HG03571 (cell line): Measurements from ENCODE around the gene CLEC18B.
"Not testable (repeated sequence)": the region's sequence is repeated elsewhere in the genome, so short reads cannot be mapped to it uniquely, and the experiment has no call there.

Experiments used
- ATAC-seq: cut with Tn5 transposase; IDR thresholded peaks from one replicate; pipeline ENCODE4 v1.9.1; 2021; ENCODE audit not compliant: unreplicated experiment

The CLEC18B gene

DNA sequence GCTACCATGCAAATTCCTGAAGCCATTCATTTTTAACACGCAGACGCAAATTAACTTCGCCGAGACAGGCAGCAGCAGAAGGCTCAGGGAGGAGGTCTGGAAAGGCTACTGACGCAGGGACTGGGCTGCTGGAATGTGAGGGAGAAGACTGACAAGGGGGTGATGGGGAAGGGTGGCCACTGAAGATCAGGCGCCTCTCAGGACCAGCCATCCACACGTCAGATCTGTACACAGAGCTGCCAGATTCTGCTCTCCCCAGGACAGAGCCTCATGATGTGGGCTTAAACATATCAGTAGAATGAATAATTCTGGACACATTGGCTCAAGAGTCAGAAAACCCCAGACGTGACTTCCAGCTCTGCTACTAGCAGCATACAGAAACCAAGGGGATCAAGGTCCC is 25.6 kb upstream of the CLEC18B start:
- ATAC-seq, result no peak

DNA sequence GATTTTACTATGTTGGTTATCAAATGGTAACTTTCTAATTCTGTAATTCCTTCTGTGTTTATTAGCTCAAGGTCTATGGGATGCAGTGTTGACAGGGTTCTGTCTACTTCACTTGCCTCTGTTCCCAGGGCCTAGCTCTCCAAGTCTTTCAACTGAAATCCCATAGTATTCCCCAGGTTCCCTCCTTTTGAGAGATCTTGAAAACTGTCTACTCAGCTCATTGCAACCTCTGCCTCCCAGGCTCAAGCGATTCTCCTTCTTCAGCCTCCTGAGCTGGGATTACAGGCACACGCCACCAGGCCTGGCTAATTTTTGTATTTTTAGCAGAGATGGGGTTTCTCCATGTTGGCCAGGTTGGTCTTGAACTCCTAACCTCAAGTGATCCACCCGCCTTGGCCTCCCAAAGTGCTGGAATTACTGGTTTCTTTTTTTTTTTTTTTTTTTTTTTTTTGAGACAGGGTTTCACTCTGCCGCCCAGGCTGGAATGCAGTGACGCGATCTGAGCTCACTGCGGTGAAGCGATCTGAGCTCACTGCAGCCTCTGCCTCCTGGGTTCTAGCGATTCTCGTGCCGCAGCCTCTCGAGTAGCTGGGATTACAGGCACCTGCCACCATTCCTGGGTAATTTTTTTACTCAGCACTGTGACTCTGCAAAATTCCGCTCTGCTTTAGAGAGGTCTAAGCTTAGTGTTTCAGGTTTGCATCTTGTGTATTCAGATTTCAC is 22.5 kb upstream of the CLEC18B start:
- ATAC-seq, result not testable (repeated sequence)

DNA sequence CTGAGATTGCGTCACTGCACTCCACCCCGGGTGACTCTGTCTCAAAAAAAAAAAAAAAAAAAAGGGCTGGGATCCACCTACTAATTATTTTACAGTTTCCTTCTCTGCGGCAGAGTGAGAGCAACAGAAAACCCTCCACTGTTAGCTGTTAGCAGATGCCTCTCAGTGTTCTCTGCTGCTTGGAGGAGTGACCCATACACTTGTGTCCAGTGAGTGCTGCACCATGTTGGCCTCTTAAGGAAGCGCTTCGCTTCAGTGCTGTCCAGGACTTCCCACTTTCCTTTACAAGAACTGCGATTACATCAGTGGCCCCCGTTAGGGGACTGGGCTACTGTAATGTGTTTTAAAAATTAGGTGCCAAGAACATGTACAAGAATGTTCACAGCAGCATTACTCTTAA is 18.4 kb upstream of the CLEC18B start:
- no peak for ATAC-seq

DNA sequence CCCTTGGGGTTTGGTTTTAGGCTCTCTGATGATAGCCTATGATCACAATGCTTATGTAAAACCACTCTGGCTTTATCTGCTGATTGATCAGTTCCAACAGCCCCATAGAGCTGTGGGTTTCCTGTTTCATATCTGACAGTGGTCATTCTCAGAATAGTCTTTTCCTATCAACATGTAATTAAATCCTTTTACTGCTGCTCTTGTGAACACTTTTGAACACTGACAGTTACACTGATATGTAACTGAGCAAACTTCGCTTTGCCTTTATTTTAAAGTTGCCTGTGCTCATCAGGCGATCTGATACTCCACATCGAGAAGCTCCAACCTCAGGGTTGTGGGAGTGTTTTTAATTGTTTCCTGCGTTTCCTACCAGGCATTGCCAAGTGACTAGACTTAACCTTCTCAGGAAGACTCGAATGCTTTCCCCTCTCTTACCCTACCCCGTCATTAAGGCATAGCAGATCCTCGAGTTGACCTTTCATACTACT is 17.3 kb upstream of the CLEC18B start:
- ATAC-seq, result no peak

DNA sequence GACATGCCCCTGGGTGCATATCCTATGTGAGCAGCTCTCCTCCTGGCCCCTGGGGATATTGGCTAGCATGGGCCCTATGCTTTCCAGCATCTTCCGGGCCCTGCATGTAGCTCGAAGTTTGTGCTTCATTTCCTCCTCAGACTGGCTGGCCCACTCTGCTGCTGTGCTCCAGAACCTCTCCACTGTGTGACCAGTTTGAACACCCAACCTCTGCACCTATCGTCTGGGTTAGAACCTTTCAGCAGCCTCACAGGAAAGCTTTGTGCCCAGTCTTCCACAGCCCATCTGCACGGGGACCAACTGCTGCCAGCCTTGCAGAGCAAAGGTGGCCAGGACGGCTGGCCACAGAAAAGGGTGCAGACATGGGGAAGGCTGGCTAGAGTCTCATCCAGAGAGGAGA is 10.2 kb upstream of the CLEC18B start:
- ATAC-seq, result no peak

DNA sequence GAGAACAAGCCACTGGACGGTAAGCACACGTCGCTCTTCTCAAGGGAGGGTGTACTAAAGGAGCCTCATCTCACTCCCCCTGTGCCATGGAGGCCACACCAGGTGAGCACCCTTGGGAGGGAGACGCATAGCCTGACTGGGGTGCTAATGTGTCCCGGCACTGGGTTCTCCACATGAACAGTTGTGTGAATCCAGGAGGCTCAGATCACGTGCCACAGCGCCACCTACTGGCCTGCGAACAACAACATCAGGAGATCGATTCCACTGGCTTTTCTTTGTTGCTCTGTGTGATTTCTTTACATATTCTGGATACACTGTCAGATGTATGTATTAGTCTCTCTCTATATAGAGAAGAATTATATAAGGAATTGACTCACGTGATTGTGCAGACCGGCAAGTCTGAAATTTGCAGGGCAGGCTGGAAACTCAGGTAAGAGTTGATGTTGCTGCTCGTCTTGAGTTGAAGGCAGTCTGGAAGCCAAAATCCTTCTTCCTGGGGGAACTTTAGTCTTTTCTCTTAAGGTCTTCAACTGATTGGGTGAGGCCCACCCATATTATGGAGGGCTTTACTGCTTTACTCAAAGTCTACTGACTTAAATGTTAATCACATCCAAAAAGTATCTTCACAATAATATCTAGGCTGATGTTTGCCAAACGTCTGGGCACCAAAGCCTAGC is 8.9 kb upstream of the CLEC18B start:
- not testable (repeated sequence) for ATAC-seq

DNA sequence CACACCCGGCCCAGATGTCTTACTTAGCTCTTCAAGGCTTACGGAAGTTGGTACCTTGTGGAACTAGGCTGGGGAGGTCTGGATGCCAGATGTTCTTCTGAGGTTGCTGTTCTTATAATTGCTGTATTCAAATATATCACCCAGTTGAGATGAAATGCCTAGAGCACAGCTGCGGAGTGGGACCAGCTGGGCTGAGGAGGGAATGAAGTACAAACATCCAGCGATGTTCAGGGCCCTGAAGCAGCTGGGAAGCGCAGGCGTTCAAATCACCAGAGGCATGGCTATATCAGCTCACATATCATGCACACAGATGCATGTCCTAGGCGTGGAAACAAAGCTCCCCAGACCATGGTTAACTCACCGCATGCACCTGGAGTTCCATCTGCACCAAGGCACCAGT is 7.2 kb upstream of the CLEC18B start:
- ATAC-seq, result not testable (repeated sequence)

DNA sequence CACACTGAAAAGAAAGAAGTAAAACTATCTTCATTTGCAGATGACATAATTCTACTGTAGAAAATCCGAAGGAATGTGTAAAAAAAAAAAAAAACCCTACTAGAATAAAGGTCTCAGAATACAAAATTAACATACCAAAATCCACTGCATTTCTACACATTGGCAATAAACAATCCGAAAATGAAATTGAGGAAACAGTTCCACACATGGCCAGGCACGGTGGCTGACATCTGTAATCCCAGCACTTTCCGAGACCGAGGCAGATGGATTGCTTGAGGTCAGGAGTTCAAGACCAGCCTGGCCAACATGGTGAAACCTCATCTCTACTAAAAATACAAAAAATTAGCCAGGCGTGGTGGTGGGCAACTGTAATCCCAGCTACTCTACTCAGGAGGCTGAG is 4.5 kb upstream of the CLEC18B start:
- not testable (repeated sequence) for ATAC-seq

DNA sequence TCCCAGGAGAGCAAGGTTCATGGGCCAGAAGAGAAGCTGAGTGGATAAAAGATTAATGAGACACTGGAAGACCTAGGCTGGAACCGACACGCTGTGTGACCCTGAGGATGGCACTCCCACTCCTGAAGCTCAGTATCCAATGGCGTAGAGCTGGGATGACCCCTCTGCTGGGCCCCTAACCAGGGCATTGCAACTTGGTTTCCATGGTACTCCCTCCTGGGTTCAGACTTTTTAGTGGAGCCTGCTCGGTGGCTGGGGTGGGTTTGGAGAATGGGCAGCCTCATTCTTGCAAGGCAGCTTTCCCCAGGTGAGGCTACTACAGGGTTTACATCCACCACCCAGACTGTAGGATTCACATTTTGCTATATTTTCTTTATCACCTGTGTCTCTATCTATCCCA is 2.4 kb upstream of the CLEC18B start:
- not testable (repeated sequence) for ATAC-seq

DNA sequence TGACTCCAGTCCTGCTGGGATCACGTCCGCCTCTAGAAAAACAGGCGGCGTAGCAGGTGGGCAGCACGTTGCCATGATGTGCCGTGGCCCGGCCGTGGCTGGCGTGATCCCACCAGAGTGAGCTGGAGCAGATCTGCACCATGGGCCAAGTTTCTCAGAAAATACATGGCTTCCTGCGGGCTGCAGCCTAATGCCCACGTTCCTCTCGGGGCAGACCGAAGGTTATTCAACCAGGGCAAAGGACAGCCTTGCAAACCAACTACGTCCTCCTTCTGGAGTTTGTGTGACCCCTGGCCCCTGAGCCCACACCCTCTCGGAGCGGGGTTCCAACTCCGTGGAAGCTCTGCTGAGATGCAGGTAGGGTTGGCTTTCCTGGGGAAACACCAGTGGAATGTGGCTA is 808 bp upstream of the CLEC18B start:
- ATAC-seq, result not testable (repeated sequence)

DNA sequence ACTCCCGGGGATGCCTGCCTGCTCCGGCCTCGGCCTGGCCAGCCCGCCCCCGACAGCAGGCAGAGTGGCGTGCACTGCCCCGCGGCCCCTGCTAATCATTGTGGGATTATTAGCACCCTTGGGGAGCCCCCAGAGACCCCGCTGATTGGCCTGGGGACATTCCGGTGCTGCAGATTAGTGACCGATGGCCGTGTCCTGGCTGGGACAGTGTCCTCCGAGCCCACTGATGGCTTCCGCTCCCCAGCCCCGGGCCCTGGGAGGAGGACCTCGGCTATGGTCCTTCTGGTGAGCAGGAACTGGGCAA is 156 bp upstream of the CLEC18B start:
- ATAC-seq, result not testable (repeated sequence)

DNA sequence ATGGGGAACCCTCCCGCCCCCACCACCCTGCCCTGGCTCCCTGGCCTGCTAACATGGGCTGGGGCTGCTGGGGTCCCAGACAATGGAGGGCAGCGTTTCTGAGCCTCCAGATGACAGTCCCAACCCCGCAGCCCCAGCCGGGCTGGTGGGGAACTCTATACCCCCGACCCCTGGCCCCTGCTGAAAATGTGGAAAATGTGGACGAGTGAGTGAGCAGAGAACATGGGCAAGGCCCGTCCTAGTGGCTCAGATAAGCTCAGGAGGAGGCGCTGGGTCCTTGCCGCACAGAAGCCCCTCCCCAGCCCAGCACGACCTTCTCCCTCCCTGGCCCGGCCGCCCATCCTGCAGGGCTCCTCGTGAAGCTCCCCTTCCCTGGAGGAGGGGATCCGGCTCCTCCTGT is 1.5 kb downstream of the CLEC18B start:
- ATAC-seq, result not testable (repeated sequence)

DNA sequence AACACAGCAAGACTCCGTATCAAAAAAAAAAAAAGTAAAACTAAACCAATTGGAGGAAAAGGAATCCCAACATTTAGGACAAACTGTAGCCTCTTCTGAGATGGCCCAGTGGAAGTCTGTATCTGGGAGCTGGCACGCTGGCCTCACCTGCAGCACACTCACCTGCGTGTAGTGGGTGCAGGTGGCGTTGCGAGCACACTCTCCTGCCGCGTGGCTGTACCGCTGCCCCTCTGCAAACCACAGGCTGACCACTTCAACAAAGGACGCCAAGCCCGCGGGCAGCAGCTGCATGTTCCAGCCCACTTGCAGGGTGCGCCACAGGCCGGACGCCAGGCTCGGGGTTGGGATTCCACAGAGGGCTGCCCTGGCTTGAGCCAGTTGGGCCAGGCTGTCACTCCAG is 3.4 kb downstream of the CLEC18B start:
- not testable (repeated sequence) for ATAC-seq

DNA sequence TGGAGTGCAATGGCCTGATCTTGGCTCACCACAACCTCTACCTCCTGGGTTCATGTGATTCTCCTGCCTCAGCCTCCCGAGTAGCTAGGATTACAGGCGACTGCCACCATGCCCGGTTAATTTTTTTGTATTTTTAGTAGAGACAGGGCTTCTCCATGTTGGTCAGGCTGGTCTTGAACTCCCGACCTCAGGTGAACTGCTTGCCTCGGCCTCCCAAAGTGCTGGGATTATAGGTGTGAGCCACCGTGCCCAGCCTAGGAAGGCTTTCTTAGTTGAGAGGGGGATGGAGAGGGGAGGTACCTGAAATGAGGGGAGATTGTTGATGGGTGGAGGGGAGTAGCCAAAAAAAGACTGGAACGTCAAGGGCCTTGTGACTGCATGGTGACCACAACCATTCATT is 7.4 kb downstream of the CLEC18B start:
- ATAC-seq, result not testable (repeated sequence)

DNA sequence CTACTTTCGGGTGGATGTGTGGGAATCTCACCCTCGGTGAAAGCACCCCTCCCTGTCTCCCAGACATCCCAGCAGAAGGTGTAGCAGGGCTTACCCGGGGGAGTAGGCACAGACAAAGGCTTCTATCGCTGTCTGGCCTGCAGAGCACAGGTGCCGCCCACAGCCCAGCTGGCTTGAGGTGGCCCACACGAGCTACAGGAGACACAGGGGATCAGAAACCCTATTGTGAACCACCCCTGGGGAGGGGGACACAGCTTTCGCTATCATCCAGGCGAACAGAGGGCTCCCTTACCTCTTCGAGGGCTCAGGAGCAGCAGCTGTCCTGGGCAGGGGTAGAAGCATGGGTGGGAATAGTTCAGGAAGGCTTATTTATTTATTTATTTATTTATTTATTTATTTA is 7.8 kb downstream of the CLEC18B start:
- ATAC-seq, result not testable (repeated sequence)

DNA sequence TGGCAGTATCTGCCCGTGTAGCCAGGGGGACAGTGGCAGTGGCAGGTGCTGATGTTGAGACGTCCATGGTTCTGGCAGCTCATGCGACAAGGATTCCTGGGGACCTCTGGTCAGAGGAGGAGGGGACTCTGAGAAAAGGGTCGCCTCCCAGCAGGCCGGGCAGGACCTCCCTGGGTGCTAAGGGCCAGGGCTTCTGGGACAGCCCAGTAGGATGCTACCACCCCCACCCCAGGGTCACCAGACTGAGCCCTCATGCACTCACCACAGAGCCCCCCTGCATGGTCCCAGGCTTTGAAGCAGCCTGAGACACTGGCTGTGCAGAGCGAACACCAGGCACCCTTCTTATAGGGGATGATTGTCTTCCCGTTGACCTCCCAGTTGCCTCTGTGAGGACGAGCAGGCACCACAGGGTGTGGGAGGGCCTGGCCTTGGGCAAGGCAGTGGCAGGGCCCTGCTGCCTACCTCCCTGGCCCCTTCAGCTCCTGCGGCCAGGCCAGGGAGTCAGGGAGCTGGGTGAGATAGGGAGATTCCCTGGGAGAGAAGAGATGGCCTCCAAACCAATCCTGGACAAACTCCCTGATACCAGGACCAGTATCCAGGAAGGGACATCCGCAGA is 8.4 kb downstream of the CLEC18B start:
- not testable (repeated sequence) for ATAC-seq

DNA sequence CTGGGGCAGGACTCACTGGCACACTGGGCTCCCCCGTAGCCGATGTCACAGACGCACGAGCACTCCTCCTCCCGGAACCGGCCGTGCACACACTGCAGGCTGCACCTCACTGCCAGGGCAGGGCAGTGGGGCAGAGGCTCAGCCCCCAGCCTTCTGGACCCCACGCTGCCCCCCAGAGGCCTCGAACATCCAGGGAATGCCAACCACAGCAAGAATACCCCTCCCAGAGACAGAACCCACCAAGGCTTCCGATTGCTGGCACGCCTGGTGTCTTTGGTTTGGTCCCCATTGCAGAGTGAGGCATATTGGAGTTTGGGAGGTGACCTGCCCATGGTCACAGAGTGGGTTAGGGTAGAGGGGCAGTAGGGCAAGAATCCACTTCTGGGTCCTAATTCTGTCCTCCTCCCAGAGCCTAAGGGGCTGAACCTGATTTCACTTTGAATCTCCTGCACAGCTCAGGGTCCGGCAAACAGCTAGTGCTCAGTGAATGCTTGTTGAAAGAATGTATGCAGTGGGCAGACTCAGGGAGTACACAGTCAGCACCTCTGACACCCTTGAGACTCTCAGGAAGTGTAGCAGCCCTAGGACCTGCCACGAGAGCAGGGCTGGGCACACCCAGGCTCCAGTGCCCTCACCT is 9.0 kb downstream of the CLEC18B start:
- not testable (repeated sequence) for ATAC-seq

DNA sequence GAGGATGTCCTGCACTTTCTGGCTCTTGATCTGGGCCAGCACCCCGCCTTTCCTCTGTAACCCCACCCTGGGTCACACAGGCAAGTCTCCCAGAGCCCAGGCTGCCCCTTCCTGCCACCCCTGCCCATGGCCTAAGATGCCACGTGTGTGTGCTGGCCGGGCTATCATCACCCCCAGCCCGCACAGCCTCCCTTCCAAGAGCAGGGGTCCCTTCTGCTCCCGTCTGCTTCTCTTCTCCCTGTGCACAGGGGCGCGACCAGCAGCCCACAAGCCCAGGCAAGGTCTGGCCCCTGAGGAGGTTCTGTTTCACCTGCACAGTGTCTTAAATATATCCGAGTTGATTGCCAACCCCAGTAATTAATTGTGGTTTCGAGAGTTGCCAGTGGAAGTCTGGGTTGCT is 10.3 kb downstream of the CLEC18B start:
- ATAC-seq, result not testable (repeated sequence)

DNA sequence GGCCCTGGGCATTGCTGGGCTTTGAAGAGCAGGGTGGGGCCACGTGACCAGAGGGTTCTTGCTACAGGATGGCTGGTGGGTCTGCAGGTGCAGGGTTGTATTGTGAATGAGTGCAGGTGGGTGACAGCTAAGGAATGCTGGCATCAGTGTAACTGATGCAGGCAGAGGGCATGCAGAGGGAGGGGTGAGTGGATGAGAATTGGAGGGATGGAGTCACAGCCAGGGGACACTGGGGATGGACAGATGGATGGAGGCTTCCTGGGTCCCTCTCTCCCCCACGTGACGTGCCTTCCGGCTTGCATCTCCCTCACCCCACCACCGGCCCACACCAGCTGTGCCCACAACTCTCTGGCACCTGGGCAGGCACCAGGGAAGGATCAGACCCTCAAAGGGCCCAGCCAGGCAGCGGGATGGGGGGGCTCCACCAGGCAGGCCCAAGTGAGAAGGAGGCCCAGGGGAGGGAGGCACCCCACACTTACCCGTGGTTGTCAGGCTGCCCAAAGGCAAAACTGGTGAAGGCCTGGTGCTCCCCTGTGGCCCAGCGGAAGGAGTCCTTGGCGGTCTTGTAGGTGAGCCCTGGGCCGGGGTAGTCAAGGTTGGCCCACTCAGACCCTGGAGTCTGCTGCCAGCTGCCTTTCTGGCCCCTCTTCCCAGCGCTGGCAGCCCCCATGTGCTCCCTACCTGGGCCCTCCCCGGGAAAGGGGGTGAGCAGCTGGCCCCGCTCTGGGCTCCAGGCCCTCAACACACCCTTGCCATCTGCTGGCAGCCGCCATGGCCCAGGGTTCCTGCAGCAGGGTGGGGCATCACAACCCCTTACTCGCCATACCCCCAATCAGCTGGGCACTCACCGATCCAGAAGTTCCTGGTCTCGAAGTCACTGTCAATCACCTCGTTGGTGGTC is 11.0 kb downstream of the CLEC18B start:
- not testable (repeated sequence) for ATAC-seq

DNA sequence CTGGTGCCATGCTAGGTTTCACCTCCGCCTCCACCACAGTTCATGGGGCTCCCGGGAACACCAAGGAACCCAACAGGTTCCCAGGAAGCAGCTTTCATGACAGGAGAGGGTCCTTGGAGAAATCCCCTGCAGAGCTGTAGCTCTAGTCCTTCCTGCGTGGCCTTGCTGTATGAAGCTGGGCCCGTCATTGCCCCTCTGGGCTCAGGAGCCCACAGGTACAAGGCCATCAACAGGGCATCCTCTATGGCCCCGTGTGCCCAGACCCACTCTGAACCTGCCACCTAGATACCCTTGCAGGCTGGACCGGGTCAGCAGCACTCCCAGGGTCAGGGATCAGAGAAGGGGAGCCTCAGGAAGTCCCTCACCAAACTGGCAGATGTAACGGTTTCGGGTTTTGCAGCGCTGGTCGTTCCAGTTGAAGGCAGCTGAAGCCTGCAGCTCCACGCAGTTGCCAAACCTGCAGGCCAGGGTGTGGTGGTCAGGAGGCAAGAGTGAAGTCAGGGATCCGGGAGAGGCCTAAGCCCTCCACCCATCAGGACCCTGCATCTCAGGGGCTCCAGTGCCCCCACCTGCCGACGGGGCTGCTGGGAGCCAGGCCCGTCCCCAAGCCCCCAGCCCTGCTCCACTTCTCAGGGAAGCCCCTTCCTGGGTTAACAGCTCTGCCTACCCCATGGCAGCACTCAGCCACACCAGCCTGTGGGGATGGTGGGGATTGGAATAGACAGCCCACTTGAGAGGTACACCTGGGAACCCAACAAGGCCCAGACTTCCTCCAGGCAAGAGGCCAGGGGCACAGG is 11.9 kb downstream of the CLEC18B start:
- ATAC-seq, result not testable (repeated sequence)
